SK-N-MC (cell line): ENCODE measurements around the gene MRAP.

Experiments
- EZH2 ChIP-seq: fragments of 200-600 bp; sonication (generic); IDR thresholded peaks from one replicate; pipeline ENCODE4 v1.6.1; 2017; ENCODE audit warnings: antibody characterized with exemption
- POLR2AphosphoS5 ChIP-seq: IDR thresholded peaks from 2 replicates; pipeline ENCODE4 v1.6.1; 2012; ENCODE audit warnings: mild to moderate bottlenecking, low read depth, low read length, borderline replicate concordance

GRCh38 chr21:32302560-32302959 is 3.9 kb downstream of the MRAP start:
- no peak for TF ChIP-seq EZH2
- no peak for TF ChIP-seq POLR2AphosphoS5
